GM12892 (cell line): ENCODE results near the gene MUCL1. TPM values are rescaled to one million over a fixed set of nuclear protein-coding genes. Genes with fewer than 3 reads are reported as not detected.

Experiments
- DNase-seq: peaks from one replicate; pipeline ENCODE4 v3.0.0; 2011; ENCODE audit not compliant: insufficient read length
- FAIRE-seq: peaks from 2 replicates; lab custom pipeline; 2011; peaks lifted over from hg19 to GRCh38; lab: Jason Lieb, UNC
- POLR2A ChIP-seq: IDR thresholded peaks from 2 replicates; pipeline ENCODE4 v1.6.1; 2011; ENCODE audit warnings: low read depth, low read length, control low read depth
- POLR2AphosphoS5 ChIP-seq: IDR thresholded peaks from 2 replicates; pipeline ENCODE4 v1.6.1; 2011; ENCODE audit warnings: low read depth, low read length, control low read depth
- TAF1 ChIP-seq: IDR thresholded peaks from 2 replicates; pipeline ENCODE4 v1.6.1; 2011; ENCODE audit warnings: low read depth, mild to moderate bottlenecking, control low read depth, low read length, borderline replicate concordance
- polyA plus RNA-seq: library from polyadenylated mRNA; unstranded; fragments of >200 nt; gene quantifications from one replicate; pipeline ENCODE4 v1.2.1, GENCODE V29; 2012; ENCODE audit warnings: missing spikeins, inconsistent platforms; ENCODE audit not compliant: missing spikeins

MUCL1 gene
- not detected for polyA plus RNA-seq

- no peak for TF ChIP-seq TAF1
- TF ChIP-seq POLR2AphosphoS5, result no peak
- no peak for TF ChIP-seq POLR2A
- DNase-seq (peak; percentile 5), FAIRE-seq (peak; percentile 95)
These were observed at the start of gene MUCL1 for GRCh38 chr12:54853933-54854538. TSS of gene MUCL1 (plus strand) at chr12:54854516. CDS start at chr12:54854583, 67 bp downstream.

- no peak for DNase-seq
- TF ChIP-seq POLR2AphosphoS5 (no peak), POLR2A (no peak), TAF1 (no peak)
- FAIRE-seq, result no peak
These were observed 32.6 kb upstream of the MUCL1 start for GRCh38 chr12:54821676-54822075.

- DNase-seq (no peak), FAIRE-seq (no peak)
- no peak for TF ChIP-seq POLR2A
- no peak for TF ChIP-seq POLR2AphosphoS5
- no peak for TF ChIP-seq TAF1
These were observed 29.9 kb upstream of the MUCL1 start for GRCh38 chr12:54824402-54824801.

GRCh38 chr12:54829511-54829910 lies 24.8 kb upstream of the MUCL1 start:
- TF ChIP-seq POLR2A (no peak), TAF1 (no peak), POLR2AphosphoS5 (no peak)
- FAIRE-seq, result no peak
- DNase-seq, result no peak

- DNase-seq, result no peak
- TF ChIP-seq TAF1, result no peak
- no peak for TF ChIP-seq POLR2AphosphoS5
- TF ChIP-seq POLR2A, result no peak
- FAIRE-seq, result no peak
These were observed 24.1 kb upstream of the MUCL1 start for GRCh38 chr12:54830199-54830598.

GRCh38 chr12:54831631-54832030 lies 22.7 kb upstream of the MUCL1 start:
- TF ChIP-seq POLR2AphosphoS5, result no peak
- TF ChIP-seq POLR2A, result no peak
- no peak for TF ChIP-seq TAF1
- DNase-seq (no peak), FAIRE-seq (no peak)

- TF ChIP-seq POLR2AphosphoS5, result no peak
- TF ChIP-seq POLR2A, result no peak
- TF ChIP-seq TAF1, result no peak
- FAIRE-seq, result no peak
- no peak for DNase-seq
These were observed 14.0 kb upstream of the MUCL1 start for GRCh38 chr12:54840244-54840865.

- TF ChIP-seq TAF1, result no peak
- TF ChIP-seq POLR2AphosphoS5, result no peak
- no peak for TF ChIP-seq POLR2A
- DNase-seq, result no peak
- no peak for FAIRE-seq
These were observed 3.1 kb downstream of the MUCL1 start for GRCh38 chr12:54857406-54857805.

GRCh38 chr12:54858562-54858961 lies 4.2 kb downstream of the MUCL1 start:
- FAIRE-seq (no peak), DNase-seq (no peak)

GRCh38 chr12:54859502-54859901 lies 5.2 kb downstream of the MUCL1 start:
- TF ChIP-seq POLR2AphosphoS5 (no peak), POLR2A (no peak), TAF1 (no peak)
- DNase-seq (no peak), FAIRE-seq (no peak)

More at GRCh38 chr12:54858562-54858961, 4.2 kb downstream of the MUCL1 start:
- TF ChIP-seq POLR2AphosphoS5, result no peak
- TF ChIP-seq POLR2A, result no peak
- TF ChIP-seq TAF1, result no peak

GRCh38 chr12:54861927-54862326 lies 7.6 kb downstream of the MUCL1 start:
- TF ChIP-seq TAF1, result no peak
- TF ChIP-seq POLR2AphosphoS5, result no peak
- TF ChIP-seq POLR2A, result no peak
- FAIRE-seq (no peak), DNase-seq (no peak)
